GM21717 (cell line): Measurements from ENCODE around the gene FCER2.

Experiments
- ATAC-seq: cut with Tn5 transposase; IDR thresholded peaks from one replicate; pipeline ENCODE4 v1.9.1; 2021; ENCODE audit warnings: mild to moderate bottlenecking, moderate library complexity; ENCODE audit not compliant: unreplicated experiment

The FCER2 gene

DNA sequence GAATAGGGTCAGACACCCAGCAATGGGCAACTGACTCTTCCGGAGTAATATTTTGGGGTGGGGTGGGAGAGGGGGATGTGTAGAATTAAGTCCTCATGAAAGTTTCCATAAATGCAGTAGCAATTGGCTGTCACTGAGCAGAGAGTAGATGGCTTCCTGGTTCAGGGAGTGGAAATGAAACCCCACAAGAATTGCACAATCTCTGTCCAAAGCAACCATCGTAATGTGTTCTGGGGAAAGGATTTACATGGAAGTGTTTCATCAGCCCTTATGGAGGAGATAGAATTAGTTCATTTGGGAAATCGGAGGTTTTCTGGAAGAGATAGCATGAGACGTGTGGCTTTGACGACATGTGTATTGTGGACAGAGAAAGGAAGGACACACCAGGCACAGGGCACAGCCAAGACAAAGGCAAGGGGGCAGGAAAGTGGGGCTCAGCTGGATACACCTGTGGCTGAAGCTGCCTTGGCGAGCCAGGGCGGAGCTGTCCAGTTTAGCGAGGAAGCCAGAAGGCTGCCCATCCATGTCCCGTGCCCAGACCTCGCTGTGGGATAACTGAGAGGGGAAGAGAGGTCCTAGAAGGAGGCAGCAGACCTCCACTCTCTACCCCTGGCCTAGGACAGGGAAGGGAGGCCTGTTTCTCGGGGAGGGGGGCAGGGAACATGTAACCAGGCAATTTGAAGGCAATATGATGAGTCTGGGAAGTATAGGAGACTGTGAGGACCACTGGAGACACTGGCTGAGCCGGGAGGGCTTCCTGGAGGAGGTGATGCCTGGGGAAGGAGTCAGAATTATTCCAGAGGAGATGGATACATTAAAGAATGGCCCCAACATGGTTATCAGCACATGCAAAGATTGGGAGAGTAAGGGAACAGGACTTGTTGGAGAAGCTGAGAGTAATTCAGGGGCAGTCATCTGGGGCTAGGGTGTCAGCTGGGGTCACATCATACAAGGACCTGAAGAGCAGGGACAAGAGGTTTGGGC, 32.6 kb upstream of the FCER2 start:
- ATAC-seq = no peak

DNA sequence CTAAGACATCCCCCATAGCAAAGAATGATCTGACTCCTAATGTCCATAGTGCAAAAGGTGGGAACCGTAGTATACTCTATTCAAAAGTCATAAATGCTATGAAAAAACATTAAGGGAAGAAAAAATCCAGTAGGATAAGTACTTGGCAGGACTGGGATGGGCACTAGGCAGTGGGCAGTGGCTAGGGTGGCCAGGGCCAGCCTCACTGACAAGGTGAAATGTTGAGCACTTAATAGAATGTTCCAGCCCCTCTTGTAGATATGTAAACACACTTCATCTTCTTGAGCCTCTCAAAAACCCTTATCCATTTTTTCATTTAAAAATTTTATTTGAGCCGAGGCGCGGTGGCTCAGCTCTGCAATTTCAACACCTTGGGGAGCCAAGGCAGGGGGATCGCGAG, 31.4 kb upstream of the FCER2 start:
- ATAC-seq = no peak

DNA sequence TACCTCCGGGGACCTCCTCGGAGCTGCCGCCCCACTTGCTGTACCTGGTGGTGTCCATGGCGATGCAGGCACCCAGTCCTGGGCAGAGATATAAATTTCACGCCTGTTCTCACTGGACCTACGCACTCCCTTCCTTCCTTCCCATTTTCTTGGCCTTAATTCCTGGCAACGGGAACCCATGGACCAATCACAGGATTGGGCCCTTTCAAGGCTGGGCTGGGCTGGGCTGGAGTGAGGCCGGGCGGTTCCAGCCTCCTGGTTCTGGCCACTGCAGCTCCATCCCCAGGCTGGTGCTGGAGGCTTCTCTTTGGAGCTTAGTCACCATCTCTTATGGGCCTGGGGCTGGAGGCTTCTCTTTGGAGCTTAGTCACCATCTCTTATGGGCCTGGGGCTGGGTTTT, 30.1 kb upstream of the FCER2 start, which contains the start of gene CLEC4G:
TSS of gene CLEC4G (minus strand) at position 66 of the 400 bp plus-strand sequence. CDS start at position 58, 8 bp downstream.
- no peak for ATAC-seq

DNA sequence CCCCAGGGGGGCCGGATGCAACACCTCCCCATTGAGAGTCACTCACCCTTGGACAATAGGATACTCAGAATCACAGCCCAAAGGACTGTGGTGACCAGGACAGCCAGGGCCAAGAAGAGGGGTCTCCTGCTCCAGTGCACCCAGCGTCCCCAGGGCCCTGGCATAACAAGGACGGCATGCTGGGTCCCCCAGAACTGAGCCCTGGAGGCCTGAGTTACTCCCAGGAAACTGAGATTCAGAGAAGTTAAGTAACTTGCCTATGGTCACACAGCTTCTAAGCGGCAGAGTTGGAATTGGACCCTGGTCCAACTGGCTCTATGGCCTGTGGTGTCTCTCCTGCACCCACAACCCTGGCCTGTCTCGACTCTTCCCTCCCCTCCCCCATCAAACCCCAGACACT, 29.7 kb upstream of the FCER2 start:
- no peak for ATAC-seq

DNA sequence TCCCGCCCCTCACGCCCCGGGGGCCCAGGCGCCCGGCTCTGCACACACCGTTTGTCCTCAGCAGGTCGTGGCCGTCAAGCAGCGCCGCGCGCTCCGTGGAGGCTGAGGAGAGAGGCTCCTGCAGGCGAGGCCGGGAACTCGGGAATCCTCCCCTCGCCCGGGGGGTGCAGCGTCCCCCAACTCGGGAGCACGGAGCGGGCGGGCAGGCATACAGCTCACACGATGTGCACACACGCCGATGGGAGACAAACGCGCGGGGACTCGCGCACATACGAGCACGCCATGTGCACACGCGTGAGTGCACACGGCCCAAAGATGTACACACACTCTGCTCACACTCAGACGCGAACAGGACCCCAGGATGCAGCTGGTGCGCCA, 29.3 kb upstream of the FCER2 start:
- ATAC-seq = no peak

DNA sequence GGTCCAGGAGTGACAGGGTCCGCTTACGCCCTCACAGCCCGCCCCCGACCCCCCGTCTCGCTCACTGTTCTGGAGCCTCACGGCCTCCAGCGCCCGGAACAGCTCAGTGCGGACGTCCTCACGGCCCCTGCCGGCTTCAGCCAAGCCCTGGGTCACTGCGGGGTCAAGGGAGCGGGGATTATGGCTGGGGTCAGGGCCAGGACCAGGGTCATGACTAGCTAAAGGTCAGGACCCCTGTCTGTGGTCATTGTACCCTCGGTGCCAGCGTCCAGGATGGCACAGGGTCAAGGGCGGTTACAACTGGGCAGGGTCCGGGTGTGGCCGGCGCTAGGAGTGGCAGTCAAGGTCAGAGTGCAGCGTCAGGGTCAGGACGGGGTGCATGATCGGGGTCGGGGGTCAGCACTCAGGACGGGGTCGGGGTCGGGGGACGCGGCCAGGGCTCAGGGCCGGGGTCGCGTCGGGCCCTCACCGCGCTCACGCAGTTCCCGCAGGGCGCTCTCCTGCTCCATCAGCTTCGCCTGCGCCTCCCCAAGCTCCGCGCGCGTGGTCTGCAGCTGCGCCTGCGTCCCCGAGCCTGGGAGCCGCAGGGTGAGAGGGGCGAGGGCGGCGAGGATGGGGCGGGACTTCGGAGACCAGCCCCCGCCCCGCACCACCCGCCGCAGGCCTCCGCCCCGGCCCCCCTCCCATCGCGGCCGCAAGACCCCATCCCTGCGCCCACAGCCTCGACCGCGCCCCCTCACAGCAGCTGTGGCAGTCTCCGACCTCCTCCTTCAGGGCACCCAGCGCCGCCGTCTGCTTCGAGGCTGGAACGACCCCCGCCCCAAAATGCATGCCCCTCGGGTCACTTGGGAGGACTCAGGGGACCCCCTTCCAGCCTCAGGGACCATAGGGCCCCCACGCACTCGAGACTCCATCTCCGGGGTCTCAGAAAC, 28.6 kb upstream of the FCER2 start:
- no peak for ATAC-seq

DNA sequence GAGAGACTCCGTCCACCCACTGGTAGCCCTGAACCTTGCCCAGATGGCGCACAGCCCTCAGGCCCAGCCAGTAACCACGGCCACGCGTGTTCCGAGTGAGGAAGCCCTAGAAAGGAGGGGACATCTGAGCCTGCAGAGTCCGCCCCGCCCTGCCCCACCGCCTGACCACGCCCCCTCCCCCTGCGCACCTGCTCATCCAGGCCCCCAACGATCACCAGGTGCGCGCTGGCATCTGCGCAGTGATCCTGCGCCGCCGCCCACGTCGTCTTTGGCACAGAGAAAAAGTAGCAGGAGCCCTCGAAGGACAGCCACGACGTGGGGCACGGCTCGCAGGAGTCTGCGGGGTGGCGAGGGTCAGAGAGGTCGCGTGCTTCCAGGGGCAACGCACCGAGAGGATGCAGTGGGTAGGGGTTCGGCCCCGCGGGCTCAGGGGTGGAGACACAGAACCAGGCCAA, 27.9 kb upstream of the FCER2 start:
- no peak for ATAC-seq

DNA sequence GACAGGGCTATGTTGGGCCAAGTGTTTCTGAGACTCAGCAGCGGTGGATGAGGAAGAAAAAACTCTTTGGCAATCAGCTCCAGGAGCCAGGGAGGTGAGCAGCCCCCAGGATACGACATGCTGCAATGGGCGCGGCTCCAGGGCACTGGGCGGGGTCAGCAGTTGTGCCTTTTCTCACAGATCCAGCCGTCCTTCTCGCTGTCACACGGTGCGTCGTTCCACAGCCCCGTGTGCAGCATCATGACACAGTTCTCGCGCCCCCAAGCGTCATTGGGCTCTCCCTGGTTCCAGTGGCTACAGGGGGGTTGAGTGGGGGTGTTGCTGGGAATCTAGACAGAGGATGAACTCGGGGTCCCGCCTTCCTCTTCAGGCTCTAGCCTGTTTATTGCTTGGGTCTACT, 27.3 kb upstream of the FCER2 start:
- ATAC-seq = no peak

DNA sequence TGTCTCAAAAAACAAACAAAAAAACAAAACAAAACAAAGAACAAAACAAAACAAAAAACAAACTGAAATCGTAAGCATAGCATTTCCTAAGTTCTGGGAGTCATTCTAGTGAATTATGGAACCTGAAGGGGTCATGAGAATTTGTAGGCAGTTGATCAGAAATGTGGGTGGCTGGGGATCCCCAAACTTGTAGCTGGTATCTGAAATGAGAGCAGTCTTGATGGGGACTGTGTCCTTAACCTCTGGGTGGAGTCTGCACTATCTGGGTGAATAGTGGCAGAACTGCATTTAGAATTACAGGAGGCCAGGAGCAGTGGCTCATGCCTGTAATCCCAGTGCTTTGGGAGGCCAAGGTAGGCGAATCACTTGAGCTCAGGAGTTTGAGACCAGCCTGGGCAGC, 23.9 kb upstream of the FCER2 start:
- no peak for ATAC-seq

DNA sequence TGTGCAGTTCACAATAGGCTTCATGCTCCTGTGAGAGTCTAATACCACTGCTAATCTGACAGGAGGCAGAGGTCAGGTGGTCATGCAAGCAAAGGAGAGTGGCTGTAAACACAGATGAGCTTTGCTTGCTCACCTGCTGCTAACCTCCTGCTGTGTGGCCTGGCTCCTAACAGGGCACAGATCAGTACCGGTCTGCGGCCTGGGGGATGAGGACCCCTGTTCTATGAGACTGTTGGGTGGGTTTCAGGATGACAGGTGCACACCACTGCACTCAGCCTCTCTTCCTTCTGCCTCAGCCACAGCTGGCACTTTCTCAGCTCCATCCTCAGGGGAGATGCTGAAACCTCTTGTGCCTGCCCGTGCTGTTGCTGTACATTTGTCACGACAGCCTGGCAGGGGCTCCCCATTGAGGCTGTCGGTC, 20.3 kb upstream of the FCER2 start:
- ATAC-seq = no peak

DNA sequence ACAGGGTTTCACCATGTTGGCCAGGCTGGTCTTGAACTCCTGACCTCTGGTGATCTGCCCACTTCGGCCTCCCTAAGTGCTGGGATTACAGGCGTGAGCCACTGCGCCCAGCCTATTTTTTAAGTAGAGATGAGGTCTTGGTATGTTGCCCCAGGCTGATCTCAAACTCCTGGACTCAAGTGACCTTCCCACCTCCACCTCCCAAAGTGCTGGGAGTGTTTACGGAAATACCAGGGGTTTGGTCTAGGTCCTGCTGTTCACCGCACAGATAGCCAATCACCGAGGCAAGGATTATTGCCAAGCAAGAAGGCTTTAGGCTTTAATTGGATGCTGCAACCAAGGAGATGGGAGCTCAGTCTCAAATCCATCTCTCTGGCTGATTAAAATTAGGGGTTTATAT, 18.4 kb upstream of the FCER2 start:
- ATAC-seq = no peak

DNA sequence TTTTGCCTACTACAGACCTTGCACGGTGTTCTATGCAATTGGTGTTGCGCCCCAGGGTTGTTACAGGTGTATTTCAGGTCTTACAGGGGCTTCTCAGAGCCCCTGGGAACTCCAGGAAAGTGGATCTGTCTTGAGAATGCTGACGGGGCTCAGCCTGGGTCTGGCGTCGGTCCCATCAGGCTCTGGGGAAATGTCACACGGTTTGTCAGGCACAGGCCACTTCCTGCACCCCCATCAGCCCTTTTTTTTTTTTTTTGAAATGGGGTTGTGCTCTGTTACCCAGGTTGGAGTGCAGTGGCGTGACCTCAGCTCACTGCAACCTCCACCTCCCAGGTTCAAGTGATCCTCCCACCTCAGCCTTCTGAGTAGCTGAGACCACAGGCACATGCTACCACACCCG, 16.7 kb upstream of the FCER2 start:
- no peak for ATAC-seq

DNA sequence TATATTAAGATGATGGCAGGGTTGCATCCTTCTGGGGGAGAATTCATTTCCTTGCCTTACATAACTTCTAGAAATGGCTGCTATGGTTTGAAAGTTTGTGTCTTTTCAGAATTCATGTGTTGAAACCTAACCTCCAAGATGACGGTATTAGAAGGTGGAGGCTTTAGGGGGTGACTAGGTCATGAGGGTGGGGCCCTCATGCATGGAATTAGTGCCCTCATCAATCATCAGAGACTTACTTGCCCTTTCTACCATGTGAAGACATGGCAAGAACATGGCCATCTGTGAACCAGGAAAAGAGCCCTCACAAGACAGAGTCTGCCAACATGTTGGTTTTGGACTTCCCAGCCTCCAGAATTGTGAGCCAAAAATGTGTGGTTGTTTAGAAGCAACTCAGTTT, 14.8 kb upstream of the FCER2 start:
- ATAC-seq = no peak

DNA sequence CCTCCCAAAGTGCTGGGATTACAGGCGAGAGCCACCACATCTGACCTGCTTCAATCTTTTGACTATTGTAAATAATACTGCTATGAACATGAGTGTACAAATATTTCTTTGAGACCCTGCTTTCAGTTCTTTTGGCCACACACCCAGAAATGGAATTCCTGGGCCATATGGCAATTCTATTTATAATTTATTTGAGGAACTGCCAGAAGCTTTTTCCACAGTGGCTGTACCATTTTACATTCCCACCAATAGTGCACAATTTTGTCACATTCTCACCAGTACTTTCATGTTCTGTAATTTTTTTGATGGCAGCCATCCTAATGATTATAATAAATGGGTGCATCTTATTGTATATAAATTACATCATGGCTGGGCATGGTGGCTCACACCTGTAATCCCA, 13.7 kb upstream of the FCER2 start:
- ATAC-seq = no peak

DNA sequence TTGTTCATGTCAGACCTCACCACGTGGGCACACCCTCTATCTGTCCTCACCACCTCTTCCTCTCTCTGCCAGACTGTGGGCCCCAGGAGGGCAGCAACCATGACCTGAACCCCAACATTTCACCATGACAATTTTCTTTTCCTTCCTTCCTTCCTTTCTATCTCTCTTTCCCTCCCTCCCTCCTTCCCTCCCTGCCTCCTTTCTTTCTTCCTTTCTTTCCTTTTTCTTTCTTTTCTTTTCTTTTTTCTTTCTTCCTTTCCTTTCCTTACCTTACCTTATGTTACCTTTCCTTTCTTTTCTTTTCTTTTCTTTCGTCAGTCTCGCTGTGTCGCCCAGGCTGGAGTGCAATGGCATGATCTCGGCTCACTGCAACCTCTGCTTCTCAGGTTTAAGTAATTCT, 8.7 kb upstream of the FCER2 start:
- ATAC-seq = no peak

DNA sequence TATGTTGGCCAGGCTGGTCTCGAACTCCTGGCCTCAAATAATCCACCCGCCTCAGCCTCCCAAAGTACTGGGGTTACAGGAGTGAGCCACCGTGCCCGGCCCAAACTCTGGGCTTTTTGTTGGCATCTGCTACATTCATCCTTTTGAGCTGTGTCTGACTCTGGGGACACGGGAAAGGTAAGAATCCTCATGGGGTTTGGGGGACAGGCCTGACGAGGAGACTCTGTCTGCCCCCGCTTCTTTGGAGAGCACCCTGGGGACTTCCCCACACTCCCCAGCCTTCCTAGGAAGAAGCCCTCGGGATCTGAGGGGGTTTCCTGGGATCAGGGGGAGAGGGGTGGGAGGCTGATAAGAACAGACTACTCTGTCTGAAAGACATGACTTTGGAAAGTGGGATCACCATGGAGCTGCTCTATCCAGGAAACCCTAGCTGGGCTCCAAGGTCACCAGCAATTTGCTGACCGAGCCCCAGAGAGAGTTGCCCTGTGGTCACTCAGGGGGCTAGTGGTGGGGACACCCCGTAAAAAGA, 8.1 kb upstream of the FCER2 start:
- no peak for ATAC-seq

DNA sequence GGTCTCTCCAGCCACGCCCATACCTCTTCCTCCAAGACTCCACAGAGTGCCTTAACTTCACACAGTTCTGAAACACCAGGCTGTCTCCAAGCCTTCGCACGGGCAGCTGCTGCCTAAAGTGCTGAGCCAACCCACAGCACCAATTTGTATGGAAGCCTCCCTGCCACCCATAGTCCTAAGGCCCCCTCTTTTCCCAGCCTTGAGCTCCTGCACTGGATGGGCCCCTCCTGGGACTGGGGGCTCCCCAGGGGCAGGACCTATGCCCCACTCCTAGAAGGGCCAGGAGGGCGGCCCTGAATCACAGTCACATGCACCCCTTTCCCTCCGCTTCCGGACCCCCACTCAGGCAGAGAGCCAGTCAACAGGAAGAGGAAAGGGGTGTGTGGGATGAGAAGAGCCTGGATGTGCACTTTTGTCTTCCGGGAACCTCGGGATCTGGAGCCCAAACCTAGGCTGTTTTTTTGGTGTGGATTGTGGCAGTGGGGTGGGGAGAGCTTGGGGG, 5.1 kb upstream of the FCER2 start:
- no peak for ATAC-seq

DNA sequence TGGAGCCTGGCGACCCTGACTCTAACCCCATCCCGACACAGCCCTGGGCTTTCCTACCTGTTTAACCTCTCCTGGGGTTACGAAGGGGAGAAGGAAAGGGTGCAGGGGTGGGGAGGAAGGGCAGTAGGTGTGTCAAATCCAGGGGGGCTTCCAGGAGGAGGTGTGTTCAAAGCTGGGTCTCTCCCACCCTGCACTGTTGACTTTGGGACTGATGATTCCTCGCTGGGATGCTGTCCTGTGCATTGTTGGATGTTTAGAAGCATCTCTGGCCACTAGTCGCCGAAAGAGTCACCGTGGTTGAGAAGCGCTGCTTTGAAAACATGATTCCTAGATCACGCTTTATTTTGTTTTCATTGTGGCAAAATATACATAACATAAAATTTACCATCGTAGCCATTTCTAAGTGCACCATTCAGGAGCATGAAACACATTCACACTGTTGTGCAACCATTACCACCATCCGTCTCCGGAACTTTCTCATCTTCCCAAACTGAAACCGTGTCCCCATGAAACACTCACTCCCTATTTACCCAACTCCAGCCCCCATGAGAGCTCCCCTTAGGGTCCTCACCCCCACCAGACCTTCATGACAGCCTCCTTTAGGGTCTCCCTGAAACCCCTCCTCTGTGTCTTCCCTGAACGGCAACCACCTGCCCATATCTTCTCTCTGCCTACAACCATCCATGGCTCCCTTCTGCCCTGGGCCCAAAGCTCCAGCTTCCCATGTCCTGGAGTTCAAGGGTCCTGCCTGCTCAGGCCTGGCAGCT, 4.4 kb upstream of the FCER2 start:
- no peak for ATAC-seq

DNA sequence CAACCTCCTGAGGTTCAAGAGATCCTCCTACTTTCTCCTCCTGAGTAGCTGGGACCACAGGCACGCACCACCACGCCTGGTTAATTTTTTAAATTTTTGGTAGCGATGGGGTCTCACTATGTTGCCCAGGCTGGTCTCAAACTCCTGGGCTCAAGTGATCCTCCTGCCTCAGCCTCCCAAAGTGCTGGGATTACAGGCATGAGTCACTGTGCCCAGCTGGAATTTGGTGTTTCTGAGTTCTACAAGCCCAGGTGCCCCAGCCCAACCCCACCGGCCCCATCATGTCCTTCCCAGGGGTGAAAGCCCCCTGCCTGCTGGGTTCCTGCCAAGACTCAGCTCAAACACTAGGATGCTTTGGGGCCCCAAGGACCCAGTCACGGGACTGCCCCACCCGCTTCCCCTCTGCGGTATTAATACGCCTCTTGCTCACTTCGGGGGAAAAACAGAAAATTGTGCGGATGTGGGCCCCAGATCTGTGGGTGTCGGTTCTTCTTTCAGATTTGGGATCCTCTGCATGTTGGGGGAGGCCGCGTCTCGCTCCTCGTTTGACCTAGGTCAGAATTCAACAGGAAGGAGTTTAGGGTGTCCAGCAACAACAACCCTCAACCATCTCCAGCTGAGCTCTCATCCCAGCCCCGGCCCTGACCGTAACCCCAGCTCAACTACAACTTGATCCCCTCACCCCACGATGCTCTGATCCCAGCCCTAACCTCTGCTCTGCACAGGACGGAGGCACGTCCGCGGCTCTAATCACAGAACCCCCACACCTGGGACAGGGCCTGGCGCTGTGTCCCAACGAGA, 3.7 kb upstream of the FCER2 start:
- peak; percentile 37 for ATAC-seq
